NCI-H82 treated with DMSO at 0.1 percent for 48 hours (cell line): ENCODE measurements around the gene ANGPTL4.
"Not testable (repeated sequence)": the region's sequence is repeated elsewhere in the genome, so short reads cannot be mapped to it uniquely, and the experiment has no call there.

Source experiments
- DNase-seq: peaks from one replicate; lab custom pipeline; 2025; ENCODE audit not compliant: unreplicated experiment; lab: John Stamatoyannopoulos, UW

Gene ANGPTL4

GRCh38 chr19:8363803-8364771 lies at the start of gene ANGPTL4:
Gene ANGPTL4, plus strand, starts transcription at chr19:8364155. Its CDS starts 167 bp downstream, at chr19:8364322.
- DNase-seq = no peak

- DNase-seq = peak; percentile 76
Observed at GRCh38 chr19:8314981-8315640, 48.8 kb upstream of the ANGPTL4 start.

- no peak for DNase-seq
Observed at GRCh38 chr19:8316351-8317125, 47.4 kb upstream of the ANGPTL4 start.

GRCh38 chr19:8318835-8319234 lies 45.1 kb upstream of the ANGPTL4 start:
- DNase-seq = not testable (repeated sequence)

GRCh38 chr19:8319807-8320520 lies 44.0 kb upstream of the ANGPTL4 start:
- DNase-seq = no peak

- DNase-seq = no peak
Observed at GRCh38 chr19:8320564-8321066, 43.3 kb upstream of the ANGPTL4 start.

- peak; percentile 78 for DNase-seq
Observed at GRCh38 chr19:8321067-8321985, 42.6 kb upstream of the ANGPTL4 start, which contains the start of the genes NDUFA7 and RPS28. Gene NDUFA7, minus strand, starts transcription at chr19:8321375. Its CDS starts 17 bp downstream, at chr19:8321358. Gene RPS28, plus strand, starts transcription at chr19:8321496. Its CDS starts 35 bp downstream, at chr19:8321531.

- DNase-seq = no peak
Observed at GRCh38 chr19:8321986-8322637, 41.8 kb upstream of the ANGPTL4 start.

- DNase-seq = no peak
Observed at GRCh38 chr19:8322638-8322997, 41.3 kb upstream of the ANGPTL4 start.

GRCh38 chr19:8323781-8324185 lies 40.2 kb upstream of the ANGPTL4 start:
- DNase-seq = no peak

- DNase-seq = no peak
Observed at GRCh38 chr19:8324186-8325050, 39.5 kb upstream of the ANGPTL4 start.

GRCh38 chr19:8325454-8325853 lies 38.5 kb upstream of the ANGPTL4 start:
- DNase-seq = no peak

GRCh38 chr19:8329996-8330395 lies 34.0 kb upstream of the ANGPTL4 start:
- DNase-seq = no peak

- DNase-seq = no peak
Observed at GRCh38 chr19:8331263-8331845, 32.6 kb upstream of the ANGPTL4 start.

GRCh38 chr19:8332976-8333766 lies 30.8 kb upstream of the ANGPTL4 start:
- no peak for DNase-seq

GRCh38 chr19:8333767-8334457 lies 30.0 kb upstream of the ANGPTL4 start:
- no peak for DNase-seq
